Panc1 (cell line): ENCODE results near the gene NEB. TPM values are rescaled to one million over a fixed set of nuclear protein-coding genes. Genes with fewer than 3 reads are reported as not detected.
A peak's percentile ranks its signal among the peaks of the same experiment; 100 is the strongest.

Source experiments
- ATAC-seq: fragments of 200-7000 bp; cut with Tn5 transposase; 2 replicates; pipeline ENCODE4 v1.9.1; 2020; ENCODE audit warnings: mild to moderate bottlenecking, moderate library complexity
- BruUV-seq: library from RNA; stranded (reverse); fragments of 400-500 nt; replicated peaks from 2 replicates; lab custom pipeline; 2021; lab: Mats Ljungman, UMichigan
- CTCF ChIA-PET: fragments of 300-600 bp; sonication (Branson Sonifier 250); formaldehyde crosslinking; loops from one replicate; lab custom pipeline; 2022; ENCODE audit warnings: antibody characterized with exemption; lab: Charles Lee
- POLR2A ChIA-PET: fragments of 300-600 bp; sonication (Branson Sonifier 250); formaldehyde crosslinking; loops from one replicate; lab custom pipeline; 2022; ENCODE audit warnings: antibody characterized with exemption; lab: Charles Lee
- DNase-seq: peaks from one replicate; pipeline ENCODE4 v3.0.0-alpha.2; 2010; ENCODE audit warnings: low read depth, low spot score
- H3K27ac ChIP-seq: 2 replicates; pipeline ENCODE4 v1.5.1; 2011; ENCODE audit warnings: mild to moderate bottlenecking, low read length, inconsistent platforms
- H3K27me3 ChIP-seq: fragments of 200-500 bp; sonication (Bioruptor generic); 2 replicates; pipeline ENCODE4 v1.6.0; 2014; ENCODE audit warnings: low read length, inconsistent platforms; ENCODE audit not compliant: control insufficient read depth, insufficient read depth
- H3K36me3 ChIP-seq: fragments of 200-500 bp; sonication (Bioruptor generic); 2 replicates; pipeline ENCODE4 v1.5.1; 2014; ENCODE audit warnings: inconsistent platforms, mild to moderate bottlenecking, low read length, moderate library complexity; ENCODE audit not compliant: control insufficient read depth, insufficient read depth
- H3K4me1 ChIP-seq: 2 replicates; pipeline ENCODE4 v1.5.1; 2011; ENCODE audit warnings: inconsistent platforms, mild to moderate bottlenecking, low read length, moderate library complexity; ENCODE audit not compliant: control insufficient read depth, insufficient read depth
- H3K4me3 ChIP-seq, 2 experiments: 2 replicates each; pipeline ENCODE4 v1.5.1; 2011 to 2012; ENCODE audit warnings: low read depth in 2 of 2, low read length in 2 of 2, mild to moderate bottlenecking in 2 of 2, inconsistent platforms in 1 of 2, moderate library complexity in 1 of 2
- H3K9me3 ChIP-seq: fragments of 200-500 bp; sonication (Bioruptor generic); 2 replicates; pipeline ENCODE4 v1.5.1; 2014; ENCODE audit warnings: low read depth, mild to moderate bottlenecking, inconsistent platforms, low read length, moderate library complexity; ENCODE audit not compliant: control insufficient read depth, insufficient read depth
- POLR2AphosphoS5 ChIP-seq: IDR thresholded peaks from 2 replicates; pipeline ENCODE4 v1.6.1; 2012; ENCODE audit warnings: mild to moderate bottlenecking, low read depth, low read length, moderate library complexity
- SIN3A ChIP-seq: IDR thresholded peaks from 2 replicates; pipeline ENCODE4 v1.6.1; 2012; ENCODE audit warnings: low read depth, mild to moderate bottlenecking, low read length, moderate library complexity, borderline replicate concordance; ENCODE audit not compliant: insufficient read depth
- TCF7L2 ChIP-seq: IDR thresholded peaks from 2 replicates; pipeline ENCODE4 v1.6.1; 2011; ENCODE audit warnings: mild to moderate bottlenecking, low read depth, low read length, inconsistent platforms
- in situ Hi-C: cut with HindIII; loops from 2 replicates; pipeline ENCODE4 v1.10.0; 2016; ENCODE audit warnings: low sequenced_read_pairs, low pct_unique_long_range_greater_than_20kb
- intact Hi-C: fragments of 100-400 bp; cut with micrococcal nuclease; formaldehyde crosslinking; loops from one replicate; pipeline ENCODE4 v1.10.0; 2022; ENCODE audit not compliant: unreplicated experiment
- total RNA-seq: library from RNA; stranded (reverse); gene quantifications from one replicate; pipeline ENCODE4 v1.2.1, GENCODE V29; 2021; ENCODE audit not compliant: unreplicated experiment
- TF ChIP-seq, protein P1 (sequence below): fragments of 450-650 bp; IDR thresholded peaks from 2 replicates; pipeline ENCODE4 v1.5.1; 2017; ENCODE audit warnings: mild to moderate bottlenecking
- TF ChIP-seq, protein P2 (sequence below), 2 experiments: IDR thresholded peaks; 2 replicates each; pipeline ENCODE4 v1.6.1; 2011 to 2012; ENCODE audit warnings: low read depth in 2 of 2, control low read depth in 1 of 2, low read length in 1 of 2, mild to moderate bottlenecking in 1 of 2, moderate library complexity in 1 of 2; ENCODE audit not compliant: insufficient read depth in 1 of 2

NEB gene
- total RNA-seq, 1 experiment from 2014 or later = 0.10 TPM

DNA sequence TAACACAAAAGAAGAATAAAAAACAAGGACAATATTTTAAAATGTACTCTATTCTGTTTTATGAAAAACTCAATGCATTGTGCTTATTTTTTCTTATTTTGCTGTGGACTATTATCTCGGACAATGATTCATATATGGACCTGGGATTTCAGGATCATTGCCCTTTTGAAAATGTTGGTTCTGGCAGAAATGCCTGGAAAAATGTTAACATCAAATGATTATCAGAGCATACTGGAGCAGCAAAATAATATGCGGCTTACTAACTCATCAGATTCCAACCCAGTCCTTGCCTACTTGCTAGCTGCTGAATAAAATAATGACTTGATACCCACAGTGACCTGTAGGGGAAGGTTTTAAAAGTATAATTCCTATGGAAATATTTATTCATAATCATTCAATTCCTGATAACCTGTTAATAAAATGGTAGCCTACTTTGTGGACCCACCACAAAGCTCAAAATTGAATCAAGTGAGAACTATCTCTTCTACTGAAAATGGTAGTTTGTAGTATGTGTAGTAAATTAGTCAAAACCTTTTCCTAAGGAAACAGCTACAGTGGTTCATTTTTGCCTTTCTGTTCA is 117.4 kb downstream of the NEB start:
- ChIA-PET POLR2A (no interaction called here), CTCF (no interaction called here)
- no peaks in the 10 kb centered on the region for H3K9me3 ChIP-seq
- BruUV-seq = no TSS peak
- no peak overlapping the region for H3K27ac ChIP-seq
- no peaks in the 10 kb centered on the region; the same call in 1 of the 2 replicates for H3K4me1 ChIP-seq
- in situ Hi-C loops (no loop called here), intact Hi-C loops (no loop called here)
- no peak overlapping the region for H3K4me3 ChIP-seq
- no peaks in the 10 kb centered on the region for H3K36me3 ChIP-seq
- no peaks in the 10 kb centered on the region for H3K27me3 ChIP-seq
- DNase-seq (no peak), ATAC-seq (no peak)
- TF ChIP-seq SIN3A = no peak

DNA sequence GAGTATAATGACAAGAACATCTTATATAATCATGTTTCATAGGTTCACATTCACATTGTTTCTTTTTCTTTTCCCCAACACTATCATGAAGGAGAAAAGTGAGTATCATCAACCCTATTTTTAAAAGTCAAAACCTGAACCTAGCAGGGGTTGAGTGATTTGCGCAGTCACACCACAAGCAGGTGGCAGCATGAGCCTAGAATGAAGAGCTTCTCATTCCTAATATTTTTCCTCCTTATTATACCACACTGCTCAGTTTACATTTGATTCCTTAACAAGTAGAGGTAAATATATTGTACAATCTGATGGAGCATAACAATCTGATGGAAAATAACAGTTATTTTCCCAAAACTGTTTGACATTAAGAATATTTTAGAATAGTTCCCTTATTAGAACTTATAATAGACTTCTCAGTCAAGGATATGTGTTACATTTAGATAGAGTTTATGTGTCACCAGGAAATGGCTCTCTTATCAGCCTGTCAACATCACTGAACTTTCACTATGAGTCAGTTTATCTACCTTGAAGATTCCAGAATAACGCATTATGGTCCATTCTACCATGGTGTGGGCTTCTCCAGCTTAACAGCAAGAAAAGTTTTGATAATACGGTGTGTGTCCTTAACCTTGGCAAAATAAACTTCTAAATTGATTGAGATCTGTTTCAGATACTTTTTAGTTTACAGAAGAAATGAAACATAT is 119.5 kb downstream of the NEB start:
- ChIA-PET POLR2A (no interaction called here), CTCF (no interaction called here)
- no peak for DNase-seq
- intact Hi-C loops (no loop called here), in situ Hi-C loops (no loop called here)
- no peaks in the 10 kb centered on the region for H3K27me3 ChIP-seq
- TF ChIP-seq POLR2AphosphoS5 = no peak
- TF ChIP-seq, protein P1, sequence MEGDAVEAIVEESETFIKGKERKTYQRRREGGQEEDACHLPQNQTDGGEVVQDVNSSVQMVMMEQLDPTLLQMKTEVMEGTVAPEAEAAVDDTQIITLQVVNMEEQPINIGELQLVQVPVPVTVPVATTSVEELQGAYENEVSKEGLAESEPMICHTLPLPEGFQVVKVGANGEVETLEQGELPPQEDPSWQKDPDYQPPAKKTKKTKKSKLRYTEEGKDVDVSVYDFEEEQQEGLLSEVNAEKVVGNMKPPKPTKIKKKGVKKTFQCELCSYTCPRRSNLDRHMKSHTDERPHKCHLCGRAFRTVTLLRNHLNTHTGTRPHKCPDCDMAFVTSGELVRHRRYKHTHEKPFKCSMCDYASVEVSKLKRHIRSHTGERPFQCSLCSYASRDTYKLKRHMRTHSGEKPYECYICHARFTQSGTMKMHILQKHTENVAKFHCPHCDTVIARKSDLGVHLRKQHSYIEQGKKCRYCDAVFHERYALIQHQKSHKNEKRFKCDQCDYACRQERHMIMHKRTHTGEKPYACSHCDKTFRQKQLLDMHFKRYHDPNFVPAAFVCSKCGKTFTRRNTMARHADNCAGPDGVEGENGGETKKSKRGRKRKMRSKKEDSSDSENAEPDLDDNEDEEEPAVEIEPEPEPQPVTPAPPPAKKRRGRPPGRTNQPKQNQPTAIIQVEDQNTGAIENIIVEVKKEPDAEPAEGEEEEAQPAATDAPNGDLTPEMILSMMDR = peak; percentile 10; the same call in 1 of the 2 replicates
- TF ChIP-seq TCF7L2 = no peak
- TF ChIP-seq, protein P2, sequence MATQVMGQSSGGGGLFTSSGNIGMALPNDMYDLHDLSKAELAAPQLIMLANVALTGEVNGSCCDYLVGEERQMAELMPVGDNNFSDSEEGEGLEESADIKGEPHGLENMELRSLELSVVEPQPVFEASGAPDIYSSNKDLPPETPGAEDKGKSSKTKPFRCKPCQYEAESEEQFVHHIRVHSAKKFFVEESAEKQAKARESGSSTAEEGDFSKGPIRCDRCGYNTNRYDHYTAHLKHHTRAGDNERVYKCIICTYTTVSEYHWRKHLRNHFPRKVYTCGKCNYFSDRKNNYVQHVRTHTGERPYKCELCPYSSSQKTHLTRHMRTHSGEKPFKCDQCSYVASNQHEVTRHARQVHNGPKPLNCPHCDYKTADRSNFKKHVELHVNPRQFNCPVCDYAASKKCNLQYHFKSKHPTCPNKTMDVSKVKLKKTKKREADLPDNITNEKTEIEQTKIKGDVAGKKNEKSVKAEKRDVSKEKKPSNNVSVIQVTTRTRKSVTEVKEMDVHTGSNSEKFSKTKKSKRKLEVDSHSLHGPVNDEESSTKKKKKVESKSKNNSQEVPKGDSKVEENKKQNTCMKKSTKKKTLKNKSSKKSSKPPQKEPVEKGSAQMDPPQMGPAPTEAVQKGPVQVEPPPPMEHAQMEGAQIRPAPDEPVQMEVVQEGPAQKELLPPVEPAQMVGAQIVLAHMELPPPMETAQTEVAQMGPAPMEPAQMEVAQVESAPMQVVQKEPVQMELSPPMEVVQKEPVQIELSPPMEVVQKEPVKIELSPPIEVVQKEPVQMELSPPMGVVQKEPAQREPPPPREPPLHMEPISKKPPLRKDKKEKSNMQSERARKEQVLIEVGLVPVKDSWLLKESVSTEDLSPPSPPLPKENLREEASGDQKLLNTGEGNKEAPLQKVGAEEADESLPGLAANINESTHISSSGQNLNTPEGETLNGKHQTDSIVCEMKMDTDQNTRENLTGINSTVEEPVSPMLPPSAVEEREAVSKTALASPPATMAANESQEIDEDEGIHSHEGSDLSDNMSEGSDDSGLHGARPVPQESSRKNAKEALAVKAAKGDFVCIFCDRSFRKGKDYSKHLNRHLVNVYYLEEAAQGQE (IDR thresholded peaks at IDR 0.05; ENCODE audit: insufficient read depth in 1 of 2, low read depth in 2 of 2, low read length in 1 of 2) = no peak
- no peak for TF ChIP-seq SIN3A
- H3K36me3 ChIP-seq = no peaks in the 10 kb centered on the region
- ATAC-seq = no peak
- H3K9me3 ChIP-seq = no peaks in the 10 kb centered on the region
- no peak overlapping the region for H3K27ac ChIP-seq
- H3K4me1 ChIP-seq = no peaks in the 10 kb centered on the region; the same call in 1 of the 2 replicates
- H3K4me3 ChIP-seq = no peak overlapping the region
- BruUV-seq = no TSS peak

DNA sequence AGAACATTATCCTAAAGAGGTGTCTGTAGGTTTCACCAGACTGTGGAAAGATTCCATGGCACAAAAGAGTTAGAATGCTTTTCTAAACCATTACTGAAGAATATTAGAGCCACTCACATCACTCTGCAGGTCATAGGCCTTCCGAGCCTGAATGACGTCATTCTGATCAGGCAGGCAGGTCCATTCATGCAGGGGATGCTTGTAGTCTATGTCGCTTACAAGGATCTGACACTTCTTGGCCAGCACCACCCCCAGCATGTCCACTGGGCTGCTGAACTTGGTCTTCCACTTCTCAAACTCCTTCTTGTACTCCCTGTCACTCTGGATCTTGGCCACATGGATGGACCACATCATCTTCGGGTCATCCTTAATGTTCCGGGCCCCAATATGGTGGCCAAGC is 120.1 kb downstream of the NEB start:
- DNase-seq (no peak), ATAC-seq (no peak)
- H3K36me3 ChIP-seq = no peaks in the 10 kb centered on the region
- TF ChIP-seq, protein P1 = no peak
- TF ChIP-seq SIN3A (no peak), TCF7L2 (no peak), POLR2AphosphoS5 (no peak)
- TF ChIP-seq, protein P2 (IDR thresholded peaks at IDR 0.05; ENCODE audit: insufficient read depth in 1 of 2, low read depth in 2 of 2, low read length in 1 of 2) = no peak
- H3K27me3 ChIP-seq = no peaks in the 10 kb centered on the region
- H3K4me3 ChIP-seq = no peak overlapping the region
- H3K9me3 ChIP-seq = no peaks in the 10 kb centered on the region
- BruUV-seq = no TSS peak
- H3K4me1 ChIP-seq = no peaks in the 10 kb centered on the region
- no peak overlapping the region for H3K27ac ChIP-seq
- in situ Hi-C loops = no loop called here
- ChIA-PET POLR2A (no interaction called here), CTCF (no interaction called here)
- intact Hi-C loops = no loop called here
